Body of pancreas (tissue), 4 donors: ENCODE measurements around the gene ANGEL2. TPM values are rescaled to one million over a fixed set of nuclear protein-coding genes. Genes with fewer than 3 reads are reported as not detected.
"Not testable (repeated sequence)": the region's sequence is repeated elsewhere in the genome, so short reads cannot be mapped to it uniquely, and the experiment has no call there.

Experiments used
- ATAC-seq: fragments of 150-250 bp; one replicate; pipeline ENCODE4 v1.9.1; 2016
- DNase-seq, 4 donors: peaks; one replicate each; pipeline ENCODE4 v3.0.0-alpha.2; 2019
- H3K27ac ChIP-seq, 4 donors: fragments of 200-600 bp; sonication (generic); 1 replicate in 3 of 4; 2 replicates in 1 of 4; pipeline versions ENCODE4 v1.5.1 to v1.6.1; 2016 to 2019; ENCODE audit warnings: mild to moderate bottlenecking in 1 of 4, mixed read lengths in 1 of 4, moderate library complexity in 1 of 4
- H3K27me3 ChIP-seq, 2 donors: fragments of 200-600 bp; sonication (generic); one replicate each; pipeline ENCODE4 v1.6.0; 2016; ENCODE audit warnings: mild to moderate bottlenecking in 1 of 2
- H3K36me3 ChIP-seq, 2 donors: fragments of 200-600 bp; sonication (generic); replicated peaks in 1 of 2; 2 replicates each; pipeline ENCODE4 v1.5.1; 2016; ENCODE audit warnings: low read depth in 2 of 2; ENCODE audit not compliant: insufficient read depth in 1 of 2
- H3K4me1 ChIP-seq: fragments of 200-600 bp; sonication (generic); one replicate; pipeline ENCODE4 v1.6.0; 2016
- H3K4me3 ChIP-seq, 2 donors: fragments of 200-600 bp; sonication (generic); 1 replicate in 1 of 2; 2 replicates in 1 of 2; pipeline ENCODE4 v1.5.1; 2016 to 2019
- H3K9me3 ChIP-seq, 3 donors: fragments of 200-600 bp; sonication (generic); 1 replicate in 2 of 3; 2 replicates in 1 of 3; pipeline ENCODE4 v1.5.1; 2016
- CTCF ChIP-seq, 7 experiments: fragments of 450-650 bp in 4 of 7; fragments of 200-600 bp in 3 of 7; sonication (generic) in 3 of 7; IDR thresholded peaks; one replicate each; pipeline ENCODE4 v1.5.1; 2016 to 2019; ENCODE audit warnings: antibody characterized with exemption in 7 of 7
- POLR2A ChIP-seq, 3 donors: fragments of 450-650 bp; IDR thresholded peaks; one replicate each; pipeline ENCODE4 v1.6.1; 2016; ENCODE audit warnings: antibody characterized with exemption in 3 of 3, mild to moderate bottlenecking in 2 of 3
- WGBS, 2 donors: methylation state at CpG; one replicate each; pipeline ENCODE4 v1.1.5; 2017; 5-methylcytosine and 5-hydroxymethylcytosine counted together
- intact Hi-C: fragments of 100-400 bp; cut with DNase I; formaldehyde crosslinking; loops from one replicate; pipeline ENCODE4 v1.15.1; 2023
- total RNA-seq, 2 donors: library from RNA; depleted of rRNA; stranded (reverse); fragments of >200 nt; gene quantifications; one replicate each; pipeline ENCODE4 v1.1.0, GENCODE V29; 2016

Gene ANGEL2
- total RNA-seq, 2 donors from 2014 or later: 14.5 to 36.8 TPM

GRCh38 chr1:213017447-213018273 lies 2.0 kb upstream of the ANGEL2 start:
- TF ChIP-seq CTCF (IDR thresholded peaks at IDR 0.05) (no peak), POLR2A (IDR thresholded peaks at IDR 0.05) (no peak)
- no peak overlapping the region for H3K27ac ChIP-seq
- H3K36me3 ChIP-seq: no peaks in the 10 kb centered on the region
- H3K4me1 ChIP-seq: peaks cover 11% of the 10 kb centered on the region
- no peak for ATAC-seq
- H3K9me3 ChIP-seq: no peaks in the 10 kb centered on the region
- intact Hi-C loops: no loop called here
- no peak for DNase-seq
- H3K4me3 ChIP-seq: no peak overlapping the region
- no peaks in the 10 kb centered on the region for H3K27me3 ChIP-seq
- WGBS, 2 donors: 94% methylated on average over 9 of the region's 9 CpGs

- Histone ChIP-seq H3K36me3 (no peaks in the 10 kb centered on the region), H3K27ac (peak overlapping the region in 3 of 4 donors; percentile 79 to 90 (median 81)), H3K27me3 (no peaks in the 10 kb centered on the region), H3K9me3 (no peaks in the 10 kb centered on the region), H3K4me1 (peaks cover 11% of the 10 kb centered on the region), H3K4me3 (peak overlapping the region; percentile 88 to 91)
- intact Hi-C loops: no loop called here
- DNase-seq (no peak), ATAC-seq (no peak)
- no peak for TF ChIP-seq POLR2A (IDR thresholded peaks at IDR 0.05)
- TF ChIP-seq CTCF (IDR thresholded peaks at IDR 0.05): no peak
- 8 to 11% methylated on average over 7 of the region's 7 CpGs for WGBS, 2 donors
Observed at GRCh38 chr1:213014642-213015041, 1.0 kb downstream of the ANGEL2 start.

GRCh38 chr1:213008564-213008963 lies 7.1 kb downstream of the ANGEL2 start:
- Histone ChIP-seq H3K27me3 (no peaks in the 10 kb centered on the region), H3K4me1 (no peaks in the 10 kb centered on the region), H3K36me3 (peaks cover 3 to 6% of the 10 kb centered on the region in 2 donors), H3K27ac (no peak overlapping the region), H3K4me3 (no peak overlapping the region), H3K9me3 (no peaks in the 10 kb centered on the region)
- intact Hi-C loops: no loop called here
- TF ChIP-seq POLR2A (IDR thresholded peaks at IDR 0.05): no peak
- no peak for TF ChIP-seq CTCF (IDR thresholded peaks at IDR 0.05)
- 81 to 88% methylated on average over 2 of the region's 2 CpGs for WGBS, 2 donors
- ATAC-seq (no peak), DNase-seq (no peak)

- H3K27me3 ChIP-seq: no peaks in the 10 kb centered on the region
- no peaks in the 10 kb centered on the region for H3K9me3 ChIP-seq
- H3K4me3 ChIP-seq: no peak overlapping the region
- 84 to 90% methylated on average over 3 of the region's 3 CpGs for WGBS, 2 donors
- intact Hi-C loops: no loop called here
- peaks cover 0 to 15% of the 10 kb centered on the region in 2 donors for H3K36me3 ChIP-seq
- TF ChIP-seq CTCF (IDR thresholded peaks at IDR 0.05) (no peak), POLR2A (IDR thresholded peaks at IDR 0.05) (no peak)
- ATAC-seq: no peak
- DNase-seq: no peak
- no peak overlapping the region for H3K27ac ChIP-seq
- no peaks in the 10 kb centered on the region for H3K4me1 ChIP-seq
Observed at GRCh38 chr1:213003256-213003655, 12.4 kb downstream of the ANGEL2 start.

GRCh38 chr1:212994926-212995325 lies 20.7 kb downstream of the ANGEL2 start:
- Histone ChIP-seq H3K27me3 (no peaks in the 10 kb centered on the region), H3K9me3 (no peaks in the 10 kb centered on the region), H3K27ac (no peak overlapping the region), H3K36me3 (peaks cover 4 to 9% of the 10 kb centered on the region in 2 donors), H3K4me3 (no peak overlapping the region), H3K4me1 (no peaks in the 10 kb centered on the region)
- TF ChIP-seq POLR2A (IDR thresholded peaks at IDR 0.05) (no peak), CTCF (IDR thresholded peaks at IDR 0.05) (no peak)
- intact Hi-C loops: no loop called here
- 78 to 79% methylated on average over 3 of the region's 3 CpGs for WGBS, 2 donors
- ATAC-seq (no peak), DNase-seq (no peak)

GRCh38 chr1:212993960-212994359 lies 21.7 kb downstream of the ANGEL2 start:
- DNase-seq, intact Hi-C loops, ATAC-seq, H3K27ac ChIP-seq, H3K4me1 ChIP-seq, H3K9me3 ChIP-seq, H3K36me3 ChIP-seq, H3K27me3 ChIP-seq, H3K4me3 ChIP-seq: not testable (repeated sequence)
- 92 to 95% methylated on average over 8 of the region's 8 CpGs for WGBS, 2 donors
